OCI-M2 (cell line): ENCODE data around the gene SRGAP1.
"Not testable (repeated sequence)": the region's sequence is repeated elsewhere in the genome, so short reads cannot be mapped to it uniquely, and the experiment has no call there.

Experiments
- DNase-seq: peaks from one replicate; lab custom pipeline; 2025; ENCODE audit not compliant: unreplicated experiment; lab: John Stamatoyannopoulos, UW

Gene SRGAP1

DNA sequence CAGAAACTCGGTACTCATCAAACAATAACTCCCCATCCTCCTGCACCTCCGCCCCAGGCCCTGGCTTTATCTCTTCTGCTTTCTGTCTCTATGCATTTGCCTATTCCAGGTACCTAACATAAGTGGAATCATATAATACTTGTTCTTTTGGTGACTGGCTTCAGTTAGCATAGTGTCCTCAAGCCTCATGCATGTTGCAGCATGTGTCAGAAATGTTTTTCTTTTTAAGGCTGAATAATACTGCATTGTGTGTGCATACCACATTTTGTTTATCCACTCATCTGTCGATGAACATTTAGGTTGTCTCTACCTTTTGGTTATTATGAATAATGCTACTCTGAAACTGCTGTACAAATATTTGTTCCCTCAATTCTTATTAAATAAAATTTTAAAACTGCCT is 260.5 kb downstream of the SRGAP1 start:
- DNase-seq = no peak

DNA sequence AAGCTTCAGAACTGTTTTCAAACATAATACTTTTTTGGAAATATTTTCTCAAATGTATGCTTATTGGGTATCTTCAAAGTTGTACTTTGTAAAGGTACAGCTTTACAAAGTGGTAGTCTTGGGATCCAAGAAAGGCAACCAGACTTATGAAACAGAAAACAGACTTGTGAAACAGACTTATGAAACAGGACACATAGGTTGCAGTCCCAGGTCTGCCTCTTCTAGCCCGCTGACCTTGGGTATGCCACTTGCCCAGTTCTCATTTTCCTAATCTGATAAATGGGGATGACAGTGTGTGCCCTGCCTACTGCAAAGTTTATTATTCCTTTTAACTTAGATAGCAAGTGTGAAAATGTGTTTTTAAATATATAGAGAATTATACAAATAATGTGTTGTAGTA is 263.3 kb downstream of the SRGAP1 start:
- no peak for DNase-seq

DNA sequence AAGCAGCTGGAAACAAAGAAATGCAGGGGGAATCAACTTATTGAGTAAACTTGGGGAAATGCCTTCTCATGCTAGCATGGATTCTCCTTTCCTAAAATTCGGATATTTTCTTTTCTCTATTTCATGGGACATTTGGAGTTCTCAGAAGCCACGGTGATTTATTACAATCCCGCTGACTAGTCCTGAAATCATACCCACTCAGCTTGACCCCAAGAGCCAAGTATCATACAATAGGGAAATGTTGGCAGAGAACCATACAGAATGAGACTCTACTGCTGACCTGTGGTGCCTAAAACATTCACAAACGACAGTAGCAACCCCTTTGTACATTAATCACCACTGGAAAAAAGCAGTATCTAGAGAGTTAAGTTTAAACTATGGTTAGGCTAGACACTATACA is 265.2 kb downstream of the SRGAP1 start:
- DNase-seq = no peak

GRCh38 chr12:64110864-64111263 is 266.4 kb downstream of the SRGAP1 start:
- DNase-seq = no peak

DNA sequence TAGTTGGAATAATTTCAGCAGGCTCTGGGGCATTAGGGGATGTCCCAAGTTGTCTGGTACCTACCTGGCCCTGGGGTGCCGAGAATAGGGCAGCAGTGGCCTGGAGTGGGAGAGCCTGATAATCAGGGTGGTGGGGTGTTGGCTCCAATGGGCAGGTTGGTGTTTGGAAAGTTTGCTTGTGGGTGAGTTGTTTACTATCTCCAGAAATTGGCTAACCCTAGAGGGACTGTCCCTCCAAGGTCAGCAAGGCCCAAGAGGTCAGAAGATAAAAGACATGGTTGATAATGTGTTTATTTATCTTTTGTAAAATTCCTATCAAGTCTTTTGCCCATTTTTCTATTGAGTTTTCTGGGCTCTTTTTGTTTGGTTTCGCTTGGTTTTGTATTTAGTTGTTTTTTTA is 272.5 kb downstream of the SRGAP1 start:
- DNase-seq = no peak

DNA sequence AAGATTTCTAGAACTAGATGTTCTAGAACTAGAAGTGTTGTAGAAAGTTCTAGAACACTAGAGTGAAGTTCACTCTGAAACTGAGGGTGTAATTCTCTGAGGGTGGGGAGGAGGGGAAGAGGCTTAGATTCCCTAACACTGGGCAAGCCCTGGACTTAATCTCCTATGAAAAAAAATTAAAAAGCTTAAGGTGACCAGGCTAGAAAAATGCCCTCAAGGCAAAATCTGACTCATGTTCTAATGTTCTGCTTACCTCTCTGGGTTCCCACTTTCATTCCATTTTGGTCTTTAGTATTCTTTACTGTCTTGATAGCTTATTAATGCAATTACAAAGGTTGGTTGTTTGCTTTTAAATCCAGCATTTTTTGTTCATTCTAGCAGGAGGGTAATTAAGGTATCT is 276.1 kb downstream of the SRGAP1 start:
- DNase-seq = no peak

GRCh38 chr12:64121086-64121485 is 276.6 kb downstream of the SRGAP1 start:
- not testable (repeated sequence) for DNase-seq

GRCh38 chr12:64122154-64122553 is 277.7 kb downstream of the SRGAP1 start:
- DNase-seq = no peak

- DNase-seq = no peak
These were observed 278.5 kb downstream of the SRGAP1 start for GRCh38 chr12:64122995-64123394.

- DNase-seq = no peak
These were observed 278.9 kb downstream of the SRGAP1 start for GRCh38 chr12:64123448-64123847.

DNA sequence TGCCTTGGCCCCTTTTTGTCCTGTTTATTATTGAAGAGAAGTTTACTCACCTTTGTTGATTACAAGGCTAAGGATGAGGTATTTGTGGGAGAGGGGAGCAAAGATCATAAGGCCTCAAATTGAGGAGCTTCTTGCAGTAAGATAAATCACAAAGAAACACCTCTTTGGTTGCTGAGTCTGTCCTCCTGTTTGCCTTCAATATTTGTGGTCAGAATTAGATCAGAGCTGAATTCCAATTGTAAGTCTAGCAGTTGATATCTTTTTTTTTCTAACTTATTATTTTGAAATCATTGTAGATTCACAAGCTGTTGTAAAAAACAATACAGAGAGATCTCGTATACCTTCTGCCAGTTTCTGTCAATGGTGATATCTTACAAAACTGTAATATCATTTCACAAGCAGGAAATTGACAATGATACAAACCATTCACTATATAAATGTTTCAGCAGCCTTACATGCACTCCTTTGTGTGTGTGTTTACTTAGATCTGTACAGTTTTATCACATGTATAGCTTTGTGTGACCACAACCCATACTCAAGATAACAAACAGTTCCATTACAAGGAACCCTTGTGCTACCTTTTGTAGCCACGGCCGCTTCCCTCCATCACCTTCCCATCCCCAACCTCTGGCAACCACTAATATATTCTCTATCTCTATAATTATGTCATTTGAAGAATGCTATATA is 280.2 kb downstream of the SRGAP1 start:
- no peak for DNase-seq

GRCh38 chr12:64125913-64126312 is 281.4 kb downstream of the SRGAP1 start:
- DNase-seq = no peak

- no peak for DNase-seq
These were observed 283.3 kb downstream of the SRGAP1 start for GRCh38 chr12:64127811-64128210.

- no peak for DNase-seq
These were observed 283.9 kb downstream of the SRGAP1 start for GRCh38 chr12:64128366-64128765.

- DNase-seq = not testable (repeated sequence)
These were observed 286.0 kb downstream of the SRGAP1 start for GRCh38 chr12:64130476-64130875.

GRCh38 chr12:64131456-64131855 is 287.0 kb downstream of the SRGAP1 start:
- not testable (repeated sequence) for DNase-seq

GRCh38 chr12:64132672-64133071 is 288.2 kb downstream of the SRGAP1 start:
- DNase-seq = not testable (repeated sequence)

DNA sequence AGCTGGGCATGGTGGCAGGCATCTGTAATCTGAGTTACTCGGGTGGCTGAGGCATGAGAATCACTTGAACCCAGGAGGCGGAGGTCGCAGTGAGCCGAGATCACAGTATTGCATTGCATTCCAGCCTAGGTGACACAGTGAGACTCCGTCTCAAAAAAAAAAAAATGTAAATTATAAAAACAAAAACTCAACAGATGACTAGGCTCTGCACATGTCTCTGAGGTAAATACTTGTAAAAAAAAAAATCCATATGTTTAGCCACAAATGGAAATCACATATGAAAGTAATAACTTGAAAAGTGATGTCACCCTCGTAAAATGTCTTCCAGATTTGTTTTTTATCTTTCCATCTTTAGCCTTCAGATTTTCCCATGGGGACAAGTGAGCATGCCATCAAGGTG is 292.6 kb downstream of the SRGAP1 start:
- DNase-seq = no peak

GRCh38 chr12:64139021-64139420 is 294.5 kb downstream of the SRGAP1 start:
- no peak for DNase-seq

- DNase-seq = no peak
These were observed 297.9 kb downstream of the SRGAP1 start for GRCh38 chr12:64142382-64142781.

- no peak for DNase-seq
These were observed 298.3 kb downstream of the SRGAP1 start for GRCh38 chr12:64142784-64143183.

- no peak for DNase-seq
These were observed 300.7 kb downstream of the SRGAP1 start for GRCh38 chr12:64145226-64145625.

GRCh38 chr12:64147011-64147631 is 302.6 kb downstream of the SRGAP1 start:
- DNase-seq = no peak
